Thyroid gland (tissue), 4 donors: Measurements from ENCODE around the gene ANKRD33B.

ENCODE experiments used
- CTCF ChIP-seq, 6 experiments: fragments of 200-600 bp in 3 of 6; fragments of 450-650 bp in 3 of 6; sonication (generic) in 3 of 6; IDR thresholded peaks; one replicate each; pipeline ENCODE4 v1.5.1; 2016 to 2019; ENCODE audit warnings: antibody characterized with exemption in 6 of 6, mild to moderate bottlenecking in 2 of 6, inconsistent platforms in 1 of 6, moderate library complexity in 1 of 6
- POLR2A ChIP-seq, 2 donors: fragments of 450-650 bp; IDR thresholded peaks; one replicate each; pipeline ENCODE4 v1.6.1; 2017; ENCODE audit warnings: antibody characterized with exemption in 2 of 2, mild to moderate bottlenecking in 2 of 2, moderate library complexity in 1 of 2

- TF ChIP-seq CTCF (IDR thresholded peaks at IDR 0.05): no peak
- no peak for TF ChIP-seq POLR2A (IDR thresholded peaks at IDR 0.05)
Observed at GRCh38 chr5:10537624-10538023, 26.2 kb upstream of the ANKRD33B start.
